Calu3 (cell line): ENCODE results near the gene IQCH. TPM values are rescaled to one million over a fixed set of nuclear protein-coding genes. Genes with fewer than 3 reads are reported as not detected.
"Not testable (repeated sequence)": the region's sequence is repeated elsewhere in the genome, so short reads cannot be mapped to it uniquely, and the experiment has no call there.

ENCODE experiments used
- BruUV-seq: library from RNA; stranded (reverse); fragments of 400-500 nt; replicated peaks from 2 replicates; lab custom pipeline; 2021; lab: Mats Ljungman, UMichigan
- CTCF ChIA-PET: fragments of 300-600 bp; sonication (Branson Sonifier 250); formaldehyde crosslinking; loops from one replicate; lab custom pipeline; 2022; ENCODE audit warnings: antibody characterized with exemption; lab: Charles Lee
- DNase-seq: peaks from one replicate; pipeline ENCODE4 v3.0.0; 2022
- H3K27ac Mint-ChIP-seq: one replicate; pipeline ENCODE4 v1.8.0; 2022; ENCODE audit warnings: mixed read lengths; ENCODE audit not compliant: unreplicated experiment
- H3K27me3 Mint-ChIP-seq: one replicate; pipeline ENCODE4 v1.8.0; 2022; ENCODE audit warnings: mixed read lengths; ENCODE audit not compliant: unreplicated experiment
- H3K36me3 Mint-ChIP-seq: one replicate; pipeline ENCODE4 v1.8.0; 2022; ENCODE audit warnings: mild to moderate bottlenecking, moderate library complexity, mixed read lengths; ENCODE audit not compliant: insufficient read depth, unreplicated experiment
- H3K4me1 Mint-ChIP-seq: one replicate; pipeline ENCODE4 v1.8.0; 2022; ENCODE audit warnings: mild to moderate bottlenecking, low read depth, mixed read lengths; ENCODE audit not compliant: unreplicated experiment
- H3K4me3 Mint-ChIP-seq: one replicate; pipeline ENCODE4 v1.8.0; 2022; ENCODE audit warnings: mild to moderate bottlenecking, low read depth, moderate library complexity, mixed read lengths; ENCODE audit not compliant: unreplicated experiment
- H3K9me3 Mint-ChIP-seq: one replicate; pipeline ENCODE4 v1.8.0; 2022; ENCODE audit warnings: low read depth, mixed read lengths; ENCODE audit not compliant: unreplicated experiment
- intact Hi-C: fragments of 100-400 bp; cut with micrococcal nuclease; formaldehyde crosslinking; loops from one replicate; pipeline ENCODE4 v1.10.0; 2022; ENCODE audit not compliant: unreplicated experiment
- total RNA-seq: library from RNA; stranded (reverse); gene quantifications from 2 replicates; pipeline ENCODE4 v1.2.3, GENCODE V29; 2022
- TF ChIP-seq, protein P1 (sequence below): fragments of 200-600 bp; IDR thresholded peaks from one replicate; pipeline ENCODE4 v1.8.0; 2022; ENCODE audit warnings: antibody characterized with exemption; ENCODE audit not compliant: unreplicated experiment

The IQCH gene
- total RNA-seq, 1 experiment from 2014 or later, result 5.5 TPM

DNA sequence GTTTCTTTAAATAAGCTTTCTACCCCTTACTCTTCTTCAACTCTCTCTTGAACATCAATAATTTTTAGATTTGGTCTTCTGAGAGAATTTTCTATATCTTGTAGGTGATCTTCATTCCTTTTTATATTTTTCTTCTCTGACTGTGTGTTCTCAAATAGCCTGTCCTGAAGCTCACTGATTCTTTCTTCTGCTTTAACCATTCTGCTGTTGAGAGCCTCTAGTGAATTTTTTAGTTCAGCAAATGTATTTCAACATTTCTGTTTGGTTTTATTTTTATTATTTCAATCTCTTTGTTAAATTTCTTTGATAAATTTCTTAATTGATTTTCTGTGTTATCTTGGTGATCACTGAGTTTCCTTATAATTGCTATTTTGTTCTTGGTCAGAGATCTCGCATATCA, 19.6 kb downstream of the IQCH start:
- Mint-ChIP-seq H3K36me3 (no peaks in the 10 kb centered on the region), H3K27ac (no peak overlapping the region), H3K4me1 (no peaks in the 10 kb centered on the region), H3K9me3 (no peaks in the 10 kb centered on the region), H3K27me3 (no peaks in the 10 kb centered on the region), H3K4me3 (no peak overlapping the region)
- CTCF ChIA-PET, result no interaction called here
- TF ChIP-seq, protein P1, sequence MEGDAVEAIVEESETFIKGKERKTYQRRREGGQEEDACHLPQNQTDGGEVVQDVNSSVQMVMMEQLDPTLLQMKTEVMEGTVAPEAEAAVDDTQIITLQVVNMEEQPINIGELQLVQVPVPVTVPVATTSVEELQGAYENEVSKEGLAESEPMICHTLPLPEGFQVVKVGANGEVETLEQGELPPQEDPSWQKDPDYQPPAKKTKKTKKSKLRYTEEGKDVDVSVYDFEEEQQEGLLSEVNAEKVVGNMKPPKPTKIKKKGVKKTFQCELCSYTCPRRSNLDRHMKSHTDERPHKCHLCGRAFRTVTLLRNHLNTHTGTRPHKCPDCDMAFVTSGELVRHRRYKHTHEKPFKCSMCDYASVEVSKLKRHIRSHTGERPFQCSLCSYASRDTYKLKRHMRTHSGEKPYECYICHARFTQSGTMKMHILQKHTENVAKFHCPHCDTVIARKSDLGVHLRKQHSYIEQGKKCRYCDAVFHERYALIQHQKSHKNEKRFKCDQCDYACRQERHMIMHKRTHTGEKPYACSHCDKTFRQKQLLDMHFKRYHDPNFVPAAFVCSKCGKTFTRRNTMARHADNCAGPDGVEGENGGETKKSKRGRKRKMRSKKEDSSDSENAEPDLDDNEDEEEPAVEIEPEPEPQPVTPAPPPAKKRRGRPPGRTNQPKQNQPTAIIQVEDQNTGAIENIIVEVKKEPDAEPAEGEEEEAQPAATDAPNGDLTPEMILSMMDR, result no peak
- DNase-seq, result no peak
- intact Hi-C loops, result no loop called here
- BruUV-seq, result no TSS peak

DNA sequence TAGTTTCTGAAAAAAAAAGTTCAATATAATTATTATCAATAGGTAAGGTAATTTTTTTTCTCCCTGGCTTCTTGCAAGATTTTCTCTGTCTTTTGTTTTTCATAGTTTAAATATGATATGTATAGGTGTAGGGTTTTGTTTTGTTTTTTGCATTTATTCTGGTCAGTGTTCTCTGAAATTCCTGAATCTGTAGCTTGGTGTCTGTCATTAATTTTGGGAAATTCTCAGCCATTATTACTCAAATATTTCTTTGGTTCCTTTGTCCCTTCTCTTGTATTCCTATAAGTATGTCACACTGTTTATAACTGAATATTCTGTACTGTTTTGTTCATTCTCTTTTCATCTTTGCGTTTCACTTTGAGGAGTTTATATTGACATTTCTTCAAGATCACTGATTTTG, 22.1 kb downstream of the IQCH start:
- Mint-ChIP-seq H3K4me1 (no peaks in the 10 kb centered on the region), H3K36me3 (no peaks in the 10 kb centered on the region), H3K27me3 (no peaks in the 10 kb centered on the region), H3K4me3 (no peak overlapping the region), H3K9me3 (no peaks in the 10 kb centered on the region), H3K27ac (no peak overlapping the region)
- intact Hi-C loops, result no loop called here
- CTCF ChIA-PET, result interaction anchor here (0.8 to 1.5 kb wide), 2 partner anchors 12 to 130 kb away, joined by 3 to 5 read pairs; no protein-coding TSS in a partner anchor
- TF ChIP-seq, protein P1, result no peak
- BruUV-seq, result no TSS peak
- no peak for DNase-seq

DNA sequence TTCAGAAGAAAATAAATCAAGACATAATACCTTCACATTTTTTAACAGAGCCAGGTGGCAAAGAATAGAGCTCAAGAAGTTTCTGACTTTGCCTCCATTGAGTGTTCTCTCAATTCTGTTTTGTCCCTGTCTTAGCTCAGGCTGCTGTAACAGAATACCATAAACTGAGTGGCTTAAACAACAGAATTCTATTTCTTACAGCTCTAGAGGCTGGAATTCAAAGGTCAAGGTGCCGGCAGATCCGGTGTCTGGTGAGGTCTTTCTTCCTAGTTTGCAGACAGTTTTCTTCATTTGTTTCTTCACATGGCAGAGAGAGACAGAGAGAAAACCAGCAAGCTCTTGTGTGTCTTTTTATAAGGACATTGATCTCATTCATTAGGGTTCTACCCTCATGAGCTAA, 25.6 kb downstream of the IQCH start:
- no peak overlapping the region for H3K4me3 Mint-ChIP-seq
- no peaks in the 10 kb centered on the region for H3K36me3 Mint-ChIP-seq
- CTCF ChIA-PET, result interaction anchor here (0.7 to 0.8 kb wide), 3 partner anchors 11 to 381 kb away, joined by 3 to 5 read pairs (median 3); no protein-coding TSS in a partner anchor
- H3K4me1 Mint-ChIP-seq, result no peaks in the 10 kb centered on the region
- no peak overlapping the region for H3K27ac Mint-ChIP-seq
- BruUV-seq, result no TSS peak
- no peaks in the 10 kb centered on the region for H3K27me3 Mint-ChIP-seq
- no peaks in the 10 kb centered on the region for H3K9me3 Mint-ChIP-seq
- TF ChIP-seq, protein P1, result no peak
- intact Hi-C loops, result no loop called here
- DNase-seq, result no peak

GRCh38 chr15:67281714-67282113, 27.1 kb downstream of the IQCH start:
- Mint-ChIP-seq H3K9me3 (no peaks in the 10 kb centered on the region), H3K4me3 (no peak overlapping the region), H3K4me1 (no peaks in the 10 kb centered on the region), H3K27me3 (no peaks in the 10 kb centered on the region), H3K27ac (no peak overlapping the region), H3K36me3 (no peaks in the 10 kb centered on the region)
- intact Hi-C loops, result no loop called here
- CTCF ChIA-PET, result no interaction called here
- no peak for DNase-seq
- TF ChIP-seq, protein P1, result no peak
- BruUV-seq, result no TSS peak

- H3K27ac Mint-ChIP-seq, H3K9me3 Mint-ChIP-seq, H3K4me1 Mint-ChIP-seq, H3K4me3 Mint-ChIP-seq, H3K36me3 Mint-ChIP-seq, H3K27me3 Mint-ChIP-seq, BruUV-seq, DNase-seq, intact Hi-C loops: not testable (repeated sequence)
- CTCF ChIA-PET, result interaction anchor here (0.7 kb wide), 1 partner anchor 470 kb away, joined by 3 read pairs; no protein-coding TSS in a partner anchor
Observed at GRCh38 chr15:67285625-67286024, 31.0 kb downstream of the IQCH start.

- H3K4me3 Mint-ChIP-seq, H3K4me1 Mint-ChIP-seq, intact Hi-C loops, DNase-seq, CTCF ChIA-PET, BruUV-seq, H3K36me3 Mint-ChIP-seq, H3K9me3 Mint-ChIP-seq, H3K27me3 Mint-ChIP-seq, H3K27ac Mint-ChIP-seq: not testable (repeated sequence)
Observed at GRCh38 chr15:67286400-67286799, 31.8 kb downstream of the IQCH start.
